ENCODE measurements around the gene SHH. TPM values are rescaled to one million over a fixed set of nuclear protein-coding genes. Genes with fewer than 3 reads are reported as not detected.

Gene SHH
- total and polyA plus RNA-seq, 2 of the 4 experiments (the other 2 are of a cell fraction) = under 0.01 to 0.03 TPM

DNA sequence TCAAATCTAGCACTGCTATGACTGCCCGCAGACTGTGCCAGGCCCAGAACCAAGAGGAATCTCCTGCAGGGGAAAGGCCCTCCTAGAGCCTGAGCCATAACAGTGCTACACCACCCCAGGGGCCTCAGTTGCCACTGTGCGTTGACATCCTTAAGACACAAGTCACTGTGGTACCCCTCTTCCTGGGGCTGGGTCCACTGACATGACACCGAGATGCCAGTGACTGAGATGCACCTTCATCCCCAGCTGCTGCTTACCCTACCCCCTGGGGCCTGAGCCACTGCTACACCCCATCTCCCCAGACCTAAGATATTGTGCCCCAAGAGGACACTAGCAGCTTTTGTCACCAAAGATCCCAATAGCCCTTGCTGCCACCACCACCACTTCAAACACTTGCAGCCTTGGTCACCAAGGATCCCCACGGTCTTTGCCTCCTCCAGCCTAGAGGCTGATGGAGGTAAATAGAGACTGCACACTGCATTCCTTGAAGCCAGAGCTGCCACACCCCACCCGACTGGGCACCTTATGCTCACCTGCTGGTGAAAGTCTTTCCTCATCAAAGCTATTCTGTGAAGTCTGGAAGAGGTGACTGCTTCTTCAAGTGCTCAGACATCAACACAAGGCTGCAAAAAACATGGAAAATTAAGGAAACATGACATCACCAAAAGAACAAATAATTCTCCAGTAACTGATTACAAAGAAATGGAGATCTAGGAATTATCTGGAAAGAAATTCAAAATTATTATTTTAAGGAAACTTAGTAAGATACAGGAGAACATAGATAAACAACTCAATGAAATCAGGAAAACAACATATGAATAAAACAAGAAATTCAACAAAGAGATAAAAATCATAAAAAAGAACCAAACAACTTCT lies 40.4 kb upstream of the SHH start:
- Histone ChIP-seq H3K27ac (ENCODE audit: insufficient read depth, low read length) (no peak overlapping the region), H3K4me3 (ENCODE audit: insufficient read depth, low read depth, low read length) (no peak overlapping the region), H3K79me1 (ENCODE audit: low read depth in 1 of 2, low read length in 2 of 2) (no peaks in the 10 kb centered on the region), H2BK120ac (ENCODE audit: low read depth, low read length) (no peak overlapping the region), H3K4ac (ENCODE audit: low read depth, low read length) (no peak overlapping the region), H3K4me2 (ENCODE audit: low read depth, low read length) (no peak overlapping the region), H2BK20ac (ENCODE audit: low read depth, low read length) (no peak overlapping the region), H4K91ac (ENCODE audit: insufficient read depth, low read depth, low read length) (no peak overlapping the region), H3K14ac (replicated peaks; ENCODE audit: low read depth, low read length) (no peak overlapping the region), H2BK15ac (ENCODE audit: low read depth, low read length) (no peak overlapping the region), H3K9me3 (ENCODE audit: control insufficient read depth, insufficient read depth, low read length) (peaks cover 8% of the 10 kb centered on the region; the same call in 1 of the 2 replicates), H4K5ac (ENCODE audit: low read depth, low read length) (no peak overlapping the region), H4K8ac (ENCODE audit: low read depth in 2 of 2, low read length in 2 of 2) (no peak overlapping the region), H4K20me1 (ENCODE audit: insufficient read depth, low read length) (no peaks in the 10 kb centered on the region), H3K27me3 (ENCODE audit: control insufficient read depth, insufficient read depth, low read length) (peaks cover 4% of the 10 kb centered on the region; the same call in 1 of the 2 replicates), H2AK9ac (replicated peaks; ENCODE audit: low read depth, low read length, poor library complexity) (no peak overlapping the region), H3K36me3 (ENCODE audit: control insufficient read depth, insufficient read depth, low read length) (no peaks in the 10 kb centered on the region), H3K23ac (ENCODE audit: low read depth, low read length) (no peak overlapping the region), H2AFZ (replicated peaks; ENCODE audit: low read length, poor library complexity) (peak overlapping the region; percentile 6), H3K4me1 (ENCODE audit: control insufficient read depth, insufficient read depth, low read length) (no peaks in the 10 kb centered on the region), H2BK5ac (ENCODE audit: low read depth, low read length, poor library complexity, severe bottlenecking) (no peak overlapping the region), H2AK5ac (ENCODE audit: low read depth, low read length) (no peak overlapping the region), H3K9me1 (ENCODE audit: insufficient read depth, low read length) (no peaks in the 10 kb centered on the region), H3K9ac (ENCODE audit: low read depth, low read length) (no peak overlapping the region), H3K56ac (ENCODE audit: extremely low read depth, insufficient read depth, low read length) (no peak overlapping the region), H3K18ac (ENCODE audit: low read depth, low read length) (no peak overlapping the region)
- dilution Hi-C loops (cut with HindIII; ENCODE audit: low sequenced_read_pairs, unreplicated experiment) = no loop called here
- intact Hi-C loops (cut with micrococcal nuclease) = no loop called here
- WGBS, 2 experiments (ENCODE audit: extremely low coverage in 2 of 2, insufficient read length in 1 of 2) = 86% methylated on average over 1 of the region's 5 CpGs; no CpG with 5 or more reads in 1 of the 2 experiments
- DNase-seq (no peak), ATAC-seq (ENCODE audit: low read depth) (no peak)
- BruUV-seq (replicated peaks) = no TSS peak
- POLR2A ChIA-PET (ENCODE audit: unreplicated experiment) = no interaction called here
- CTCF ChIA-PET = no interaction called here
- no peak for TF ChIP-seq POLR2A (IDR thresholded peaks at IDR 0.05; ENCODE audit: low read depth, low read length)
- in situ Hi-C loops (cut with MboI; ENCODE audit: low sequenced_read_pairs) = no loop called here
